NCI-H128 (cell line): Measurements from ENCODE around the gene NUP93.

Source experiments
- DNase-seq: peaks from one replicate; lab custom pipeline; 2025; ENCODE audit not compliant: unreplicated experiment; lab: John Stamatoyannopoulos, UW

NUP93 gene

GRCh38 chr16:56885446-56886162 is 155.7 kb downstream of the NUP93 start:
- no peak for DNase-seq

GRCh38 chr16:56886296-56886695 is 156.4 kb downstream of the NUP93 start:
- DNase-seq = no peak

GRCh38 chr16:56886826-56887225 is 156.9 kb downstream of the NUP93 start:
- DNase-seq = no peak

GRCh38 chr16:56888806-56889205 is 158.9 kb downstream of the NUP93 start:
- no peak for DNase-seq

GRCh38 chr16:56889206-56889605 is 159.3 kb downstream of the NUP93 start:
- no peak for DNase-seq

- DNase-seq = no peak
Observed at GRCh38 chr16:56891685-56892084, 161.8 kb downstream of the NUP93 start.

- DNase-seq = no peak
Observed at GRCh38 chr16:56892705-56893104, 162.8 kb downstream of the NUP93 start.

- DNase-seq = no peak
Observed at GRCh38 chr16:56894331-56894917, 164.5 kb downstream of the NUP93 start.

GRCh38 chr16:56895813-56896212 is 165.9 kb downstream of the NUP93 start:
- DNase-seq = no peak

GRCh38 chr16:56896244-56896643 is 166.3 kb downstream of the NUP93 start:
- DNase-seq = no peak

- no peak for DNase-seq
Observed at GRCh38 chr16:56897026-56897799, 167.3 kb downstream of the NUP93 start.

- DNase-seq = no peak
Observed at GRCh38 chr16:56898847-56899246, 168.9 kb downstream of the NUP93 start.
